GM19467 (cell line): Measurements from ENCODE around the gene PPP2R3A.

Source experiments
- ATAC-seq: cut with Tn5 transposase; IDR thresholded peaks from one replicate; pipeline ENCODE4 v1.9.1; 2021; ENCODE audit warnings: mild to moderate bottlenecking, moderate library complexity; ENCODE audit not compliant: unreplicated experiment

PPP2R3A gene

DNA sequence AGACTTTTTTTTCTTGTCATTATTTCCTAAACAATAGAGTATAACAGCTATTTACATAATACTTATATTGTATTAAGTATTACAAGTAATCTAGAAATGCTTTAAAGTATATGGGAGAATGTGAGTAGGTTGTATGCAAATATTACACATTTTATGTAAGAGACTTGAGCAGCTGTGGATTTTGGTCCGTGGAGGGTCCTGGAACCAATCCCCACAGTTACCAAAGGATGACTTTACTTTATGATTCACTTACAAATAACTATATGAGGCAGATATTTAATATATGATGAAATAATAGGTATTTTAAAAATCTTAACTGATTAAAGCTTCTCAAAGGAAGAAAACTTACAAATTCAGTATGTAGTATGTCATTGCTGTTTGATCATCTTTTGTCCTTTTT is 56.3 kb downstream of the PPP2R3A start:
- no peak for ATAC-seq

DNA sequence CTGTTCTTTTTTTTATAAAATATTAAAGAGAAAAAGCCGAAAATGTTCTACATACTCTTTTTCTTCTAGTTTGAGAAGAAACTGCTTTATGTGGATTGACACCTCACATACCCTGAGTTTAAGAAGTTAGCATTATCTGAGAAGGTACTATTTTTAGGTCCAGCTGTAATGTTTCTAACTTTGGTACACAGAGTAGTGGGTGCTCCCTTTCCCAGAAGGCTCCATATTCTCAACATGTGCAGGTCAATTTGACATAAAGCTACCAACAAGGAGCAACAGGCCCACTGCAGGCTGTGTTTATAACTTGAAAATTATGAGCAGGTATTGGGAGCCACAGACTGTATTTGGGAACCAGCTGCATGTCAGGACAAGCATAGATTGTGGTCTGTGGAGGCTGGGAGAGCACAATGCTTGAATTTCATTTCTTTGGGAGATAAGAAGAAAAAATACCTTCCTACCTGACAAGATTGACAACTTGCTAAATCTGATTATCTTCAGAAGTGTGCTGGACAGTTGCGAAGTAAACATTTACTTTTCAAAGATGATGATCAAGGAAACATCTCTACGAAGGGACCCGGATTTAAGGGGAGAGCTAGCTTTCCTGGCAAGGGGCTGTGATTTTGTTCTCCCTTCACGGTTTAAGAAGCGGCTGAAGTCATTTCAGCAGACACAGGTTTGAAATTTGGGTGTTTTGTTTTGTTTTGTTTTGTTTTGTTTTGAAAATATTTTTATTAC is 57.2 kb downstream of the PPP2R3A start:
- no peak for ATAC-seq

DNA sequence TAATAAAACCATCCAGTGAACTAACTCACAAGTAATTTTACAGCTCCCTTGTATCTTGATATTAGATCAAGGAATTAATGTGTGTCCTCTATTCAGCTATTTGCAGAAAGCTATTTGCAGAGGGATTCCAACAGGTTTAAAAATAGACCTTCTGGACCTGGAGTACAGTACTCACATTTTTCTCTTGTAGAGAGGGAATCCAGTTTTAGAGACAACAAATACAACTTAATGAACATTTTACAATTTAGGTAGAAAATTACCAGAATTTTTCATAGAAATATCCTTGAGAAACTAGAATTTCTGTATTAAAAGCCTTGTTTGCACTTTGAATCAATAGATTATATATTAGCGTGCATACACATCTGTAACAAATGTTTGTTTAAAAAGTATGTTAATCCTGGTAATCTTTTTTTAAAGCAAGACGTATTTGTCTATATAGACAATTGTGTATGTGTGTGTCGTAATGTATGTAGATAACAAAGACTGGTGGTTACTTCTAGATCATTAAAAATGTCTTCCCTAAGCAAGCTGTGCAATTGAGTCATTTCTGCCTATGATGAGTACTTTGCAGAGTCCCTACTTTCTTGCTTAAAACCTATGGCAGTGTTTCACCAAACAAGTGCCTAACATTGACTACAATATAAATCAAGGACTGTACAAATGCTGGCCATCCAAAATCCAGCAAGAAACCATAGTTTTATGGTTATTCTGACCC is 57.9 kb downstream of the PPP2R3A start:
- ATAC-seq = no peak

DNA sequence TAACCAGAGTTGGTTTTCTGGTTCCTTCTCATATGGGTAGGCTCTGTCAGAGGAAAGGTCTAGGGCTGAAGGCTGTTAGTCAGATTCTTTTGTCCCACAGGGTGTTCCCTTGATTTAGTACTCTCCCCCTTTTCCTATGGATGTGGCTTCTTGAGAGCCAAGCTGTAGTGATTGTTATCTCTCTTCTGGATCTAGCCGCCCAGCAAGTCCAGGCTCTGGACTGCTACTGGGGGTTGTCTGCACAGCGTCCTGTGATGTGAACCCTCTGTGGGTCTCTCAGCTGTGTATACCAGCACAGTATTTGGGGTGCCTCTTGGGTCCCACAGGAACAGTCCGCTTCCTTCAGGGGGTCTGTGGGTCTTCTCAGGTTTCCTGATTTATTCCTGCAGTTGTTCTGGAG is 70.8 kb downstream of the PPP2R3A start:
- no peak for ATAC-seq

DNA sequence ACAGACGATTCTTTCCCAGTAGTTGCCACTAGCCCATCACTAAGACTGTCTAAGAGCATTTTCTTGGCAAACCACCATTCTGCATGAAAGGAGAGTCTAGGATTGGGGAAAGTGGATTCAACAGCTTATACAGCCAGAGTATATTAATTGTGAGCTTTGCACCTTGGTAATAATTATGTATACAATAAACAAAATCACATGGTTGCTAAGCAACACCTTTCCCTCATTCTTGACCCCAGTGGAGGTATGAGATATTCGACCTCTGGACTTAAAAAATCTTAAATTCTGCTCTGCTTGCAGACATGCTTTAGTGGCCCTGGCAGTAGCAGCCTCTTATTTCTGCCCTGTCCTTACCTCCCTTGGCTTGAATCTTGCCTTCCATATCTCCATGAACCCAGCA is 73.1 kb downstream of the PPP2R3A start:
- ATAC-seq = no peak

DNA sequence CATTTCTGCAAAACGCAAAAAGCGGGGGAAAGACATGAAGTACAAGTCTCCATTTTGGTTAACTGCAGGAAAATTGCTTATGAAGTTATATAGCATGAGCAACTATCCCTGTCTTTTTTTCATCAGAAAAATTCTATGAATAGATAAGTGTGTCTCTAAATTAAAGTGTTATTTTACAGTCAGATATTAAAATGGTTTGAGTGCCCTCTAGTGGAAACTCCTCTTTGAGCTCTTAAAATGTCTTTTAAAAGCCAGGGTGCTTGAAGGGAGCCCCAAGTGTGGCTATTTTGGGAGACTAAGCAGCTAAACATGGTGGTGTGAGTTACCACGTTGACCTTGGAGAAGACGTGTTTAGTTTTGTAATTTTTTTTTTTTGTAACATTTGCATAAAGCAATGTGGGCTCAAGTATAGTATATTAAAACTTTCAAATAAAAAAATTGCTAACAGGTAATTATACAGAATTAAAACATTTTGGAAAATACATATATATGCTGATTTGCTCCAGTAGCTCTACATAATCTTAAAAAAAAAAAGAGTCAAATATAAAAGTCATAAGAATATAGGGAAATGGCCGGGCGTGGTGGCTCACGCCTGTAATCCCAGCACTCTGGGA is 77.2 kb downstream of the PPP2R3A start:
- no peak for ATAC-seq

DNA sequence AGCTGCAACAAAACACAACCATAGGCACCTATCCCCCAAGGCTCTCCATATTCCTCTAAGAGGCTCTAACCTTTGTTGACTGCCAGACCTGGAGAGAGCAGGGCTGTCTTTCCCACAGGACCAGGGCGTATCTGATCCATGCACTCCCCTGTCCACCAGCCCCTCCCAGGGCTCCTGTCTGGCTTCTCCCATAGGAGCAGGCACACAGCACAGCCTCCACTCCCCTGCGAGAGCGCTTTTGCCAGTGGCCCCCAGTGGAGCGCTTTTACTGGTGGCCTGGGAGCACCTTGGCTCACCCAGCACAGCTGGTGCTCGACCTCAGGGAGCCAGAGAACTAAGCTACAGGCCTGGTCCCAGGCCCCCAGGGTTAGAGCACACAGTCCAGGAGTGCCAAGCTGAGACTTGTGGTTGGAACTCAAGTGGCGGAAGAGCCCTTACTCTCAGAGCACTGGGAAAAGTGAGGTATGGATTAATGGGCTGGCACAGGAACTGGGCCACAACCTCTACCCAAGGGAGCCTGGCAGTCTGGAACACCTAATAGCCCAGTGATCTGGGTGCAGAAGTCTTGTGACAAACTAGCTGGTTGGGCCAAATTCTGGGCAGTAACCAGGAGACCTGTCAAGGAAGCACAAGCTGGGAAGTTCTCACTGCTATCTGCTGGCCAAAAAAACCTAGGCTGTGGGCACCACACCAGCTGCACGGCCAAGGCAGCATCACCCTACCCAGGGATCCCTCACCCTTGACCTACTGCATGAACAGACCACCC is 79.6 kb downstream of the PPP2R3A start:
- no peak for ATAC-seq

DNA sequence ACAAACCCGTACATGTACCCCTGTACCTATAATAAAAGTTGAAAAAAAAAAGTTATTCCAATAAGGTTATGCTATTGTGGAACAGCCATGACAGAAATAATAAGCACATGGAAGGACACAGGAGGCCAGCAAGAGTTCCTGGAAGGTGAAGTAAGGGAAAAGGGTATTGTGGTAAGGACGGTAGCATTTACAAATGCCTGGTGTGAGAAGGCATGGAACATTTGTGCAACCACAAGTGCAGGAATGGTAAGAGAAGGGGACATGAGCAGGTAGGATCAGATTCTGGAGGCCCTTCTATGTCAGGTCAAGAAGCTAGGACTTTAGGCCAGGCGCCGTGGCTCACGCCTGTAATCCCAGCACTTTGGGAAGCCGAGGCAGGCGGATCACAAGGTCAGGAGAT is 82.5 kb downstream of the PPP2R3A start:
- ATAC-seq = no peak

DNA sequence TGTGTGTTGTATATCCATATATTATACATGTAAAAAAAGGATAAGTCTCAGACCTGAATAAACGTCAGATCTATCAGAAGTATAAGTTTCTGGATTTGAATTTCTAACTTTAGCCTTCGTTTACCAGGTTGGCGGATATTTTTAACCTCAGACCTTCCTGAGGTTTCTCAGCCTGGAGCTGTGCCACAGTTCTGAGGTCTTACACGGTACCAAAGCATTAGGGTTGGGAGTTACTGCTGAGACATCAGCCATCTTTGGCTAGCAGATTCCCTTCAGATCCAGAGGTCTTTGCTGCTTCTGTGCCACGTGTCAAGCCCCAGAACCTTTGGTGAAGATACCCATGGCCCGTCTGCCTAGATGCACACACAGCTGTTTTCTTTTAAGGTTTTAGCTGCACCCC is 84.7 kb downstream of the PPP2R3A start:
- ATAC-seq = no peak

DNA sequence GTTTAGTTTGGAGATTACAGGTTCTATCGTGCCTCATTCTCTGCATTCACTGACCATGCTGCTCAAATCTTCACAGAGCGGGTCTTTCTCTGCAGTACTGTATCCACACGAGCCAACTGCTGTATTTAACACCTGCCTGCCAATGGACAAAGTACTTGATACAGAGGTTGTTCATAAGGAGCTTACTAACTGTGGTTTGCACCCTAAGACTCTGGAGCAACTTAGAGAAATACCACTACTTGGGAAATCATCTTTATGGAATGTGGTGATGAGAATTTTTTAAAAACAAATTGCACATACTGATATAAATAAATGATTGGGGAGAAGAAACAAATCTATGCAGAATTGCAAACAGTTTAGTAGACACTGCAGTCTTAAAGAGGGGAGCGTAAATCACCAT is 90.0 kb downstream of the PPP2R3A start:
- ATAC-seq = no peak

DNA sequence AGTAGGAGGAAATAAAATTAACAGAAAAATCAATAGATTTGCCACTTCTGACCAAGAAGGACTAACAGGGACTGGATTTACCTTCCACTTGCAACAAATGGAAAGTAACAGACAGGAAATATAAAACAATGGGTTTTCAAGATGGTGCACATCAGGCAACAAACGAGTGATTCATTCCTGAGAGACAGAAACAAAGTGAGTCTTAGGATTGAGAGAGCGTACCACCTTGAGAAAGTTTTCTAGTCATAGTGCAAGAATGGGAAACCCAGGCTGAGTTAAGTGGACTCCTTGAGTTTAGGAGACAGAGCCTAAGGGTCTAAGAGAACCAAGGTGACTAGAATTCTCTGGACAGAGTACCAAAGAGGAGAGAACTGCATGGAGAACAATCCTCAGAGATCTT is 101.7 kb downstream of the PPP2R3A start:
- ATAC-seq = no peak

DNA sequence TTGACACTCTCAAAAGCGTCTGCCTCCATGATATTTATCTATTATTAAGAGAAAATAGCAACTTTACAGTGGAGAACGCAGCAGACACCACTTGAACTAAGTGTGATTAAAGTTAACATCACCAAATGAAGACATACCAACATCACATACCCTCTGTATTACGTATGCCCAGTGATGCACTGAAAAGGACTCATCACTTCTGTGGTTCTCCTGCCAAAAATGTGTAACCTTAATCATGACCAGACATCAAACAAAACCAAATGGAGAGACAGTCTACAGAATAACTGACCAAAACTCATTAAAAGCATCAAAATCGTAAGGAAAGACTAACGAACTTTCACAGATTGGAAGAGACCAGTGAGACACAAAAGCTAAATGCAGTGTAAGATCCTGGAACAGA is 103.2 kb downstream of the PPP2R3A start:
- ATAC-seq = no peak

DNA sequence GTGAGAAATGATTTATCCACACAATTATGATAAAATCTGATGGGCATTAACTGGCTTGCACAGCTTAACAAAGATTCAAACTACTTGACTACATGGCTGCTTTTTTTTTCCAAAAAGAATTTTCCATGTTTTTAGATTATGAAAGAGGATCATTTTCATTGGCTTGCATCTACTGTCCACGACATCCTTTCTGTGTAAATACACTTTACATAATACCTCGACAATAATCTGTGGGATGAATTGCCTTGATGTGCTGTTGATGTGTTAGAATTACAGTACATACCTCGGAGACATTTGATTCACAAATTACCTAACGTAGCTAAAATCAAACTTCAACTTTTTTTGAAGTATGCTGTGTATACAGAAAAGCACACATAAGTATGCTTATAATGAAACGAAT is 104.4 kb downstream of the PPP2R3A start:
- ATAC-seq = no peak

DNA sequence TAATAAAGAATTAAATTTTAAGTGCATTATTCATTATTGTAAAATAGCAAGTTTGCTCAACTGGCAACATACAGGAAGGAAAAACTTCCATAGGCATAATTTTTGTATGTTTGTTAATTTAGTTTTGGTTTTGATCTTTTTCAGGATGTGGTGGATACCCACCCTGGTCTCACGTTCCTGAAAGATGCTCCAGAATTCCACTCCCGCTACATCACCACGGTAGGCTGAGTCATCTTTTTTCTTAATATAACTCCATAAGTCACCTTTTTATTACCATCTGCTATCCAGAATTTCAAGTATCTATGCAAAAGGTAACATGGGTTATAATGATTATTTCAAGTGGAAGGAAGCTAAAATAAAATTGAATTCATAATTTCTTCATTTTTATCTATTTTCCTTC is 104.8 kb downstream of the PPP2R3A start:
- no peak for ATAC-seq

DNA sequence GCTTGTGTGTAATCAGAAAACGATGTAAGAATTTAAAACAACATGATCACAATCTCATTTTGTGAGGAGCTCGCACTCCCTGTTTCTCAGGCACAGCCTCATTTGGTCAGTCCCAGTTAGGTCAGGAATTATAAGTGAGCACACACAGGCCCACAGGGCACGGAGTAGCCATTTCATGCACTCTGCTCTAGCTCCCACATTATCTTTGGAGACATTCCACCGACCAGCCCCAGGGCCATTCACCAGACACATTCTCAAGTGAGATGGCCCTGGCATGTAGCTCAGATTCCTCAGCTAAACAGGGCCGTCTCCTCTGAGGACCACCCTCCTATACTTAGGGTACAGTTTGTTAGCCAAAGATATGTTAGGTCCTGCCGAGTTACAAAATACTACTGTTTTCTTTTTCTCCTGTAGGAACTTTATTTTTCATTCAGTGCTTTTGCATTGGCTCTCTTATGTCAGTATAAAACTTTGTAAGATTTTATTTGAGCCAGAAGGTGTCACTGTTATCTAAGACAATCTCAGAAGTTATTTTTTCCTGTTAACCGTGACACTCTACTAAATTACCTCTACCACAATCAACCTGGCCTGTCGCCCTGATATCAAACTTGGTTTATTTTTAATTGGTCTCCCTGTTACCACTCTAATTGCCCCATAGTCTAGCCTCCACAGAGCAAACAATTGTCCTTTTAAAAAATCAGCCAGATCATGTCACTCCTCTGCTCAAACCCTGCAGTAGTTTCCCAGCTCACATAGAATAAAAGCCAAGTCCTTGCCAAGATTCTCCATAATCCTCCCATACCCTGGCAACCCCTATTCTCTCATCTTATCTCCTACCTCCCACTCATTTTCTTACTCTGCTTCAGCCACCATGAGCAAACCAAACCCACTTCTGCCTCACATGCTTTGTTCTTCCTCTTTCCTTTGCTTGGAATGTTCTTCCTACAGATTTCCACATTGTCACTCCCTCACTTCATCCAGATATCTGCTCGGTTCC is 105.7 kb downstream of the PPP2R3A start:
- ATAC-seq = no peak

DNA sequence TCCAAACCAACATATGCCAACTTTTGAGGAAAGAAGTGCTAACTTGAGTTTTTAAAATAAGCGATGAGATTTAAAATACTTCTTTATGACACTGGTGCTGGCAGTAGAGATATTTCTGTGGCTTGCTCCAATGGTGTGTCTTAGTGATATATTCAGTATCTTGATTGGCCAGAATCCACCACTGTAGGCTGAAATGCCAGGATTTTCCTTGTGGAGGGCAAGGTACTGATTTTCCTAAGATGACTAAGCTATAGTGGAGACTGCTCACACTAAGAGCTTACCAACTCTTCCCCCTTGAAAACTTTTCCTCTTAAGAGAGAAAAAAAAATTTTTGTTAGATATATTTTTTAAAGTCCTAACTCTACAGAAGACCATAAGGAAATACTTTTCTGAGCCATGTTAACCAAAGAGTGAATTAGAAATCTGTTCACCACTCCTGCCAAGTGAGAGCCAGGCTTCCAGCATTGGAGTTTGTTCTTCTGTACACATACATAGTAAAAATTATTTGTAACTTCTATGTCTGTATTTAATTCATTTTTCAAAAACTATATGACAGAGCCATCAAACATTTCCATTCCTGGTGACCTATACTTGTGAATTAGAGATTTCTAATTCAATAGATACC is 109.1 kb downstream of the PPP2R3A start:
- ATAC-seq = no peak

DNA sequence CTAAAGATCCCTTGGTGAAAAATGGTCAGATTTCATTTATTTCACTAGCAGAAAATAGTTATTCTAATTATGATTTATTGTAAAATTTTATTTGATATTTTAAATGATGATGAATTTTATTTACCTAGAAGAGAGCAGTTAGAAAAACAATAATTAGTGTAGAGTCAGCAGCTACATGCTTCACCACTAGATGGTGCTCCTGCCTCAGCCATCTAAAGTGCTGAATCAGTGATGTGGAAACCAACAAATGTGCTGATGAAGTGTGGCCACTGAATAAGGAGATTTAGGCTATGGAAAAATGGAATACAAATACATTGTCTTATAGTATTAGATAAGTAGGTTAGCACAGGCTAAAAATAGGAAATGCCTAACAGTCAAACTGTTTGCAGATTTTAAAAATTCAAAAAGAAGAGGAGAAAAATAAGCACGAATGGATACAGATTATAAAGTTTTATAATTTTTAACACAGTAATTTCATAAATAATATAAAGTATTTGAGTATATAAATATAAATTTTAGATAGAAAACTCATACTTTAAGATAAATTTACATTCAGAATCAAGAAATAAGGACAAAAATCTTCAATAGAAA is 109.8 kb downstream of the PPP2R3A start:
- ATAC-seq = no peak

DNA sequence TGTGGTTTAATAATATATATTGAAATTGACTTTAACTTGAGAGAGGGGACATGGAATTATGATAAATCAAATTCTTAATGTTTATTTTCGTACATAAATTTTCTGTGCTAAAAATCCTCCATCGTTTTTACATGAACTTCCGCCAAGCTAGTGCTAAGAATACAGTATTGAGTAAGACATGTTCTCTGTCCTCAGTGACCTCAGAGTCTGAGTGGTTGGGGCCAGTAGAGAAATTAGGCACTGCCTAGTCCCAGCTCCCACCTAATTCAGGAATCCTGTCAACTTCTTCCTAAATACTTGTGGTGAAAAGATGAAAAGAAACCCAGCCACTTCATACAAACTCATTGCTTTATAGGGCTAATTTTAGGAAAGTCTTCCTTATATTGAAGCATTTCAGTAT is 110.3 kb downstream of the PPP2R3A start:
- ATAC-seq = no peak
